KBM-7 (cell line): ENCODE measurements around the gene RPS6KB2.
"Not testable (repeated sequence)": the region's sequence is repeated elsewhere in the genome, so short reads cannot be mapped to it uniquely, and the experiment has no call there.

ENCODE experiments used
- DNase-seq: peaks from one replicate; pipeline ENCODE4 v3.0.0-alpha.2; 2015
- in situ Hi-C: fragments of 300-500 bp; cut with MboI; formaldehyde crosslinking; loops from 2 replicates; pipeline ENCODE4 v1.14.3; 2020; ENCODE audit warnings: low sequenced_read_pairs, low pct_unique_long_range_greater_than_20kb, mixed read lengths

RPS6KB2 gene

GRCh38 chr11:67396587-67397389, 31.5 kb upstream of the RPS6KB2 start:
- in situ Hi-C loops, result no loop called here

DNA sequence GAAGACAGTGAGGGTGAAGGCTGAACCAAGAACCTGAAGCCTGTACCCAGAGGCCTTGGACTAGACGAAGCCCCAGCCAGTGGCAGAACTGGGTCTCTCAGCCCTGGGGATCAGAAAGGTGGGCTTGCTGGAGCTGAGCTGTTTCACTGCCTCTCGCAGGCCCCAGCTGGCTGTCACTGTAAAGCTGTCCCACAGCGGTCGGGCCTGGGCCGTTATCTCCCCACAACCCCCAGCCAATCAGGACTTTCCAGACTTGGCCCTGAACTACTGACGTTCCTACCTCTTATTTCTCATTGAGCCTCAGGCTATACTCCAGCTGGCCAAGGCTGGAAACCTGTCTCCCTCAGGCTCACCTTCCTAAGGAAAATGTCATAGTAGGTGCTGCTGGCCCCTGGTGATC, 30.8 kb upstream of the RPS6KB2 start:
- in situ Hi-C loops, result no loop called here
- no peak for DNase-seq

More at GRCh38 chr11:67396587-67397389, 31.5 kb upstream of the RPS6KB2 start:
- peak; percentile 44 for DNase-seq

- DNase-seq, result no peak
- in situ Hi-C loops, result no loop called here
Measured at GRCh38 chr11:67397986-67398660, 30.2 kb upstream of the RPS6KB2 start.

DNA sequence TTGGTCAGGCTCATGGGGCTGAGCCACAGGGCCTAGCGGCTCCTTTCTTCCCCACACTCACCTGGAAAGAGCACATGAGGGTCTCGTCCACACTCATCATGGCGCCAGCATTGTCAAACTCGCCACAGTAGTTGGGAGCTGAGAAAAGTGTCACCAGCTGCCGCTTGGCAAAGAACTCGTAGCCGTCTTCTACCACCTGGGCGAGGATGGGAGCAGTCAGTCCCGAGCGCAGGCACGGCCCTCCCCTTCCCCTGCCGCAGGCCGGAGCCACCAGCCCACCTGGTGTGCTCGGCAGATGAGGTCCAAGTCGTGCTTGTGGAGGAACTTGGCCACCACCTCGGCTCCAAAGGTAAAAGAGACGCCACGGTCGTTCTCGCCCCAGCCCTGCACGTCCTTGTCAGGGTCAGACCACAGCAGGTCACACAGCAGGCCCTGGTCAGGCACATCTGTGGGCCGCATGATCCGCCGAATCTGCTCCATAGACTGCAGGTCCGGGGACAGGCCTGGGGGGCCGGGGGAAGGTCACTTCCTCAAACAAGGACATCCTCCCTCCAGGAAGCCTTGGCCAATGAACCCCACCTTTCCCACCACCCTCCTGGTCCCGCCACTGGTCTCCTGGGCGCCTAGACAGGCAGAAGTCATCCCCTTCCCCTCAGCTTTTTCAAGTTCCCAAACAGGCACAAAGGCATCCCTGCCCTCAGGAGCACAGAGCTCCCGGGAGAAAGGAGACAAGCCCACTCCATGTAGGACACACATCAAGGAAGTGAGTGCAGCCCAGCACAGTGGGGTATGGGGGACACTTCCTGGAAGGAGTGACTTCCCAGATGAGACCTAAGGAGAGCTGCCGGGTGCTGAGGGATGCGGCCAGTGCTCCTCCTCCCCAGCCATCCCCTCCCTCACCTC, 29.4 kb upstream of the RPS6KB2 start:
- no peak for DNase-seq
- in situ Hi-C loops, result no loop called here

DNA sequence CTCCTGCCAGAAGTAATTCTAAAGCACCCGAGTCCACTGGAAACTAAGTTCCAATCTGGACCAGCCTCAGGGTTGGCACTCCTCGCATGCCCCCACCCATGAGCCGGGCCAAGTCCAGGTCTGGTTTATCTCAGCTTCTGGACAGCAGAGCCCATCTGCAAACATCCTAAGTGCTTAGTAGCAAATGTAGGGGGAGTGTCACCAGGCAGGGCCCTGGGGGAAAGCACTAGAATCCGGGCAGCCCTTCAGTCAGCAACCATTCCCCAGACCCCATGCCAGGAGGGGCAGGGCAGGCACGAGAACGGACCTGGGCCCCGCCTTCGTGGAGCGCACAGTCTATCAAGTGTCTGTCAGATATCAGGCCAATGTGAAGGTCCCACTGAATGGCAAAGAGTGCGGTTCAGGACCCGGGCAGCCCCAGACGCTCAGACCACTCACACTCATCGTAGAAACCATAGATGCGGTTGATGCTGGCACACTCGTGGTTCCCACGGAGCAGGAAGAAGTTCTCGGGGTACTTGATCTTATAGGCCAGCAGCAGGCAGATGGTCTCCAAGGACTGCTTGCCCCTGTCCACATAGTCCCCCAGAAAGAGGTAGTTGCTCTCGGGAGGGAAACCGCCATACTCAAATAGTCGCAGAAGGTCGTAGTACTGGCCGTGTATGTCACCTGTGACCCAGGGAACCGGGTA, 27.9 kb upstream of the RPS6KB2 start:
- no peak for DNase-seq
- in situ Hi-C loops, result no loop called here

DNA sequence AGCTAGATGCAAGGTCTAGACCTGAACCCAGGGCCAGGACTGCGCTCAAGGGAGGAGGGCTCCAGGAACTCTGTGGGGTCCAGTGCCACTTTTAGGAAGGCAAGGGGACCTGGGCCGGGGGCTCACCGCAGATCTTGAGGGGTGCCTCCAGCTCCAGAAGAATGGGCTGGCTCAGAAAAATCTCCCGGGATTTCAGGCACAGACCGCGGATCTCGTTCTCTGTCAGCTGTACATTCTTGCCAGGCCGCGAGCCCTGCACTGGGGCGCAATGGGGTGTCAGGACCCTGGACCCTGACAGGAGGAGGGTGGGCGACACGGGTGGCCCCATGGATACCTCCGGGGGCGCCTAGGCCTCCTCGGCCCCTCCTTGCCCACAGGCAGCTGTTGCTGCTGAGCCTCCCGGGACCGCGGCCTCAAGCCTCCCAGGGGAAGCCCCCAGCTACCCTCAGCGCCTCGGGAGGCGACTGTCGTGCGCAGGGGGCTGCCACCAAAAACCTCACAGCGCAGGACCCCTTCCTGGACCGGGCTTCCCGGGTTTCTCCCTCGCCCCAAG, 27.3 kb upstream of the RPS6KB2 start:
- in situ Hi-C loops, result no loop called here
- no peak for DNase-seq

GRCh38 chr11:67401495-67402191, 26.7 kb upstream of the RPS6KB2 start, which contains the start of gene PPP1CA:
TSS of gene PPP1CA (minus strand) at chr11:67401858. CDS start at chr11:67401782, 76 bp downstream.
- peak; percentile 83 for DNase-seq
- in situ Hi-C loops, result no loop called here

- DNase-seq, in situ Hi-C loops: not testable (repeated sequence)
Measured at GRCh38 chr11:67402192-67402839, 26.0 kb upstream of the RPS6KB2 start.

GRCh38 chr11:67403085-67403484, 25.2 kb upstream of the RPS6KB2 start:
- DNase-seq, in situ Hi-C loops: not testable (repeated sequence)

- peak; percentile 23 for DNase-seq
- in situ Hi-C loops, result no loop called here
Measured at GRCh38 chr11:67404515-67405195, 23.6 kb upstream of the RPS6KB2 start.

DNA sequence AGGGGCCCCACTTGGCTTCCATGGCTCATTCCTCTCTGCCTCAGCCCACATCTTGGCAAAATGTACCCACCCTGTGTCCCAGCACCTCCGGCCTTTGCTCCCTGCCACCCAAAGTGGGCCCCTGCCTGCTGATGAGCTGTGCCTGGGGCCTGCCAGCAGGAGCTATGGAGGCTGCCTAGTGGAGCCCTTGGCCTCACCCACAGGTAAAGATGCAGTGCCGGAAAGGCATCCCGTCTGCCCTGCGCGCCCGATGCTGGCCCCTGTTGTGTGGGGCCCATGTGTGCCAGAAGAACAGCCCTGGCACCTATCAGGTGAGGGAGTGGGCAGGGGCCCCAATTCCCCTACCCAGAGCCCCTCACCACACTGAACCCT, 23.1 kb upstream of the RPS6KB2 start:
- in situ Hi-C loops, result no loop called here
- no peak for DNase-seq

GRCh38 chr11:67405688-67406339, 22.5 kb upstream of the RPS6KB2 start:
- in situ Hi-C loops, result no loop called here
- DNase-seq, result no peak

- in situ Hi-C loops, result no loop called here
- no peak for DNase-seq
Measured at GRCh38 chr11:67406420-67406968, 21.8 kb upstream of the RPS6KB2 start.

DNA sequence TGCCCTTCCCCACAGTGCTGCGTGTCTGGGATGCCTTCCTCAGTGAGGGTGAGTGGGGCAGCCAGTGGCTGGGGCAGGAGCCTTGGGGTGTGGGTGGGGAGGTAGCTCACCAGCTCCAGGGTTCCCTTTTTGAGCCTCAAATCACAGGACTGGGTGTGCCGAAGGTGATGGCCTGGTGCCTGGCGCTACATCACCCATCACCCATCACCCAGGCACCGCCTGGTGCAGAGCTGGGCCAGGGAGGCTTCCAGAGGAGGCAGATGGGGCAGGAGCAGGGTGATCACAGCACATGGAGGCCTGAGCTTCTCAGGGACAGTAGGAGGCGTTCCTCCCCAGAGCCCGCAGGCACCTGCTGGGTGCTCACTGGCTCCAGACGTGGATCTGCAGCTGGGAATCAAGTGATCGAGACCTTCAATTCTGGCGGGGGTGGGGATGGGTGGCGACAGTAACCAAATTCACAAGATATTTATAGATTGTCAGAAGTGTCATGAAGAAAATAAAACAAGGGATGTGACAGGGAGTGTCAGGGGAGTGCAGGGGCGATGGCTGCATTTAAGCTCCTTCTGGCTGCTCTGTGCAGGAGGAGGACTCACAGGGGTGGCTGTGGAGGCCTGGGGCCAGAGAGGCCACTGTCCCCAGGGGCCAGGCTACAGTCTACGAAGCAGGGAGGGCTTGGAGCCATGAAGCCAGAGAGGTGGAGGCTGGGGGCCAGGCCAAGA, 21.2 kb upstream of the RPS6KB2 start:
- in situ Hi-C loops, result no loop called here

GRCh38 chr11:67407688-67408163, 20.6 kb upstream of the RPS6KB2 start:
- in situ Hi-C loops, result no loop called here
- DNase-seq, result no peak

More for the DNA sequence above, 21.2 kb upstream of the RPS6KB2 start:
- DNase-seq, result no peak
